IMR-90 (cell line): ENCODE data around the gene RENBP. TPM values are rescaled to one million over a fixed set of nuclear protein-coding genes. Genes with fewer than 3 reads are reported as not detected.

Experiments
- ATAC-seq: fragments of 200-7000 bp; cut with Tn5 transposase; 2 replicates; pipeline ENCODE4 v1.9.1; 2020; ENCODE audit warnings: low read depth, mild to moderate bottlenecking, moderate library complexity
- BruUV-seq: library from RNA; stranded (reverse); fragments of 400-500 nt; replicated peaks from 2 replicates; lab custom pipeline; 2021; lab: Mats Ljungman, UMichigan
- CTCF ChIA-PET: fragments of 300-600 bp; formaldehyde crosslinking; extraction: SDS; loops from one replicate; lab custom pipeline; 2021; ENCODE audit warnings: antibody characterized with exemption; lab: Yijun Ruan, JAX
- POLR2A ChIA-PET: fragments of 300-600 bp; sonication (Branson Sonifier 250); formaldehyde crosslinking; loops from one replicate; lab custom pipeline; 2022; ENCODE audit warnings: antibody characterized with exemption; ENCODE audit not compliant: unreplicated experiment; lab: Charles Lee
- DNase-seq: peaks from one replicate; pipeline ENCODE4 v3.0.0; 2013
- H2AFZ ChIP-seq: replicated peaks from 2 replicates; pipeline ENCODE3; 2013; ENCODE audit warnings: low read length, mild to moderate bottlenecking; ENCODE audit not compliant: poor library complexity
- H2AK5ac ChIP-seq: 2 replicates; pipeline ENCODE4 v1.6.1; 2013; ENCODE audit warnings: low read depth, low read length, inconsistent platforms
- H2AK9ac ChIP-seq: replicated peaks from 2 replicates; pipeline ENCODE3; 2013; ENCODE audit warnings: mild to moderate bottlenecking, low read depth, low read length, moderate library complexity; ENCODE audit not compliant: poor library complexity
- H2BK120ac ChIP-seq: 2 replicates; pipeline ENCODE4 v1.6.1; 2013; ENCODE audit warnings: low read depth, low read length, inconsistent platforms
- H2BK15ac ChIP-seq: 3 replicates; pipeline ENCODE4 v1.6.1; 2013; ENCODE audit warnings: low read depth, low read length, inconsistent platforms
- H2BK20ac ChIP-seq: 2 replicates; pipeline ENCODE4 v1.6.1; 2013; ENCODE audit warnings: low read depth, mild to moderate bottlenecking, inconsistent platforms, low read length, moderate library complexity
- H2BK5ac ChIP-seq: 2 replicates; pipeline ENCODE4 v1.6.1; 2013; ENCODE audit warnings: mild to moderate bottlenecking, low read depth, low read length, inconsistent platforms; ENCODE audit not compliant: poor library complexity, severe bottlenecking
- H3K14ac ChIP-seq: replicated peaks from 2 replicates; pipeline ENCODE4 v1.6.1; 2013; ENCODE audit warnings: low read depth, low read length, inconsistent platforms
- H3K18ac ChIP-seq: 2 replicates; pipeline ENCODE4 v1.6.1; 2013; ENCODE audit warnings: low read depth, low read length, control low read depth
- H3K23ac ChIP-seq: 2 replicates; pipeline ENCODE4 v1.6.1; 2013; ENCODE audit warnings: low read depth, low read length, inconsistent platforms
- H3K27ac ChIP-seq: 2 replicates; pipeline ENCODE4 v1.5.1; 2013; ENCODE audit warnings: mild to moderate bottlenecking, control low read depth, low read length; ENCODE audit not compliant: insufficient read depth
- H3K27me3 ChIP-seq: 2 replicates; pipeline ENCODE4 v1.6.1; 2013; ENCODE audit warnings: low read length; ENCODE audit not compliant: control insufficient read depth, insufficient read depth
- H3K36me3 ChIP-seq: 2 replicates; pipeline ENCODE4 v1.6.1; 2013; ENCODE audit warnings: low read length, mixed read lengths; ENCODE audit not compliant: control insufficient read depth, insufficient read depth
- H3K4ac ChIP-seq: 2 replicates; pipeline ENCODE4 v1.6.1; 2013; ENCODE audit warnings: low read depth, low read length, inconsistent platforms
- H3K4me1 ChIP-seq: 2 replicates; pipeline ENCODE4 v1.6.1; 2013; ENCODE audit warnings: low read length, mixed read lengths; ENCODE audit not compliant: control insufficient read depth, insufficient read depth
- H3K4me2 ChIP-seq: 2 replicates; pipeline ENCODE4 v1.6.1; 2013; ENCODE audit warnings: low read depth, mild to moderate bottlenecking, control low read depth, low read length, moderate library complexity
- H3K4me3 ChIP-seq: 2 replicates; pipeline ENCODE4 v1.5.1; 2013; ENCODE audit warnings: low read depth, mild to moderate bottlenecking, control low read depth, low read length, moderate library complexity; ENCODE audit not compliant: insufficient read depth
- H3K56ac ChIP-seq: 2 replicates; pipeline ENCODE4 v1.6.1; 2013; ENCODE audit warnings: low read length, inconsistent platforms; ENCODE audit not compliant: insufficient read depth; ENCODE audit errors: extremely low read depth
- H3K79me1 ChIP-seq, 2 experiments: 2 replicates each; pipeline ENCODE4 v1.6.1; 2013; ENCODE audit warnings: low read length in 2 of 2, inconsistent platforms in 1 of 2, low read depth in 1 of 2
- H3K9ac ChIP-seq: 2 replicates; pipeline ENCODE4 v1.6.1; 2013; ENCODE audit warnings: low read depth, low read length, control low read depth
- H3K9me1 ChIP-seq: 2 replicates; pipeline ENCODE4 v1.6.1; 2013; ENCODE audit warnings: low read length, inconsistent platforms; ENCODE audit not compliant: insufficient read depth
- H3K9me3 ChIP-seq: 2 replicates; pipeline ENCODE4 v1.6.1; 2013; ENCODE audit warnings: low read length; ENCODE audit not compliant: control insufficient read depth, insufficient read depth
- H4K20me1 ChIP-seq: 2 replicates; pipeline ENCODE4 v1.6.1; 2013; ENCODE audit warnings: low read length, inconsistent platforms; ENCODE audit not compliant: insufficient read depth
- H4K5ac ChIP-seq: 2 replicates; pipeline ENCODE4 v1.6.1; 2013; ENCODE audit warnings: mild to moderate bottlenecking, low read depth, low read length, control low read depth
- H4K8ac ChIP-seq, 2 experiments: 2 replicates each; pipeline ENCODE4 v1.6.1; 2013; ENCODE audit warnings: low read depth in 2 of 2, low read length in 2 of 2, control low read depth in 1 of 2, inconsistent platforms in 1 of 2
- H4K91ac ChIP-seq: 2 replicates; pipeline ENCODE4 v1.6.1; 2013; ENCODE audit warnings: low read depth, low read length, inconsistent platforms; ENCODE audit not compliant: insufficient read depth
- BHLHE40 ChIP-seq: fragments of 150-350 bp; IDR thresholded peaks from 2 replicates; pipeline ENCODE4 v1.6.1; 2016; ENCODE audit warnings: mild to moderate bottlenecking, low read depth, low read length
- CEBPB ChIP-seq: IDR thresholded peaks from 2 replicates; pipeline ENCODE4 v1.6.1; 2012; ENCODE audit warnings: low read depth, low read length, improper control_type of control experiment
- CHD1 ChIP-seq: IDR thresholded peaks from 2 replicates; pipeline ENCODE4 v1.6.1; 2012; ENCODE audit warnings: low read depth, low read length, improper control_type of control experiment
- MAFK ChIP-seq: IDR thresholded peaks from 2 replicates; pipeline ENCODE4 v1.6.1; 2012; ENCODE audit warnings: low read depth, low read length, improper control_type of control experiment
- NFE2L2 ChIP-seq: fragments of 150-350 bp; IDR thresholded peaks from 2 replicates; pipeline ENCODE4 v1.6.1; 2016; ENCODE audit warnings: low read depth, mild to moderate bottlenecking, low read length
- RCOR1 ChIP-seq: IDR thresholded peaks from 2 replicates; pipeline ENCODE4 v1.6.1; 2012; ENCODE audit warnings: mild to moderate bottlenecking, low read length, improper control_type of control experiment; ENCODE audit not compliant: insufficient replicate concordance
- WGBS, 2 experiments: methylation state at CpG; one replicate each; pipeline versions ENCODE4 v1.1.5 to v1.1.7; 2013; ENCODE audit warnings: missing lambda C conversion rate in 2 of 2; ENCODE audit not compliant: insufficient read length in 1 of 2; ENCODE audit errors: extremely low coverage in 2 of 2; 5-methylcytosine and 5-hydroxymethylcytosine counted together
- dilution Hi-C: fragments of 300-500 bp; cut with HindIII; formaldehyde crosslinking; loops from one replicate; pipeline ENCODE4 v1.14.3; 2018; ENCODE audit warnings: low sequenced_read_pairs; ENCODE audit not compliant: unreplicated experiment
- in situ Hi-C: fragments of 300-500 bp; cut with MboI; formaldehyde crosslinking; loops from 3 replicates; pipeline ENCODE4 v1.14.3; 2019; ENCODE audit warnings: low sequenced_read_pairs, inconsistent platforms, mixed read lengths
- intact Hi-C: fragments of 100-400 bp; cut with micrococcal nuclease; formaldehyde crosslinking; loops from 2 replicates; pipeline ENCODE4 v1.10.0; 2022
- polyA plus RNA-seq, 3 experiments: library from polyadenylated mRNA; depleted of rRNA; stranded (reverse); fragments of >200 nt; gene quantifications; 2 replicates each; pipeline ENCODE4 v1.2.3, GENCODE V29; 2012; ENCODE audit warnings: low replicate concordance in 1 of 3
- total RNA-seq: library from RNA; depleted of rRNA; stranded (reverse); fragments of >200 nt; gene quantifications from 2 replicates; pipeline ENCODE4 v1.2.3, GENCODE V29; 2012
- TF ChIP-seq, protein P1 (sequence below): conservative IDR thresholded peaks from 2 replicates; pipeline ENCODE4 v1.5.1; 2012; ENCODE audit warnings: mild to moderate bottlenecking, low read depth, low read length, improper control_type of control experiment
- TF ChIP-seq, protein P2 (sequence below): fragments of 150-350 bp; IDR thresholded peaks from 2 replicates; pipeline ENCODE4 v1.6.1; 2016; ENCODE audit warnings: low read depth, mild to moderate bottlenecking, low read length, moderate library complexity, borderline replicate concordance
- TF ChIP-seq, protein P3 (sequence below): fragments of 150-350 bp; IDR thresholded peaks from 2 replicates; pipeline ENCODE4 v1.6.1; 2017; ENCODE audit warnings: mild to moderate bottlenecking, antibody characterized with exemption, low read length, low read depth

RENBP gene
- total and polyA plus RNA-seq, 2 of the 4 experiments (the other 2 are of a cell fraction): 0.15 to 0.18 TPM

DNA sequence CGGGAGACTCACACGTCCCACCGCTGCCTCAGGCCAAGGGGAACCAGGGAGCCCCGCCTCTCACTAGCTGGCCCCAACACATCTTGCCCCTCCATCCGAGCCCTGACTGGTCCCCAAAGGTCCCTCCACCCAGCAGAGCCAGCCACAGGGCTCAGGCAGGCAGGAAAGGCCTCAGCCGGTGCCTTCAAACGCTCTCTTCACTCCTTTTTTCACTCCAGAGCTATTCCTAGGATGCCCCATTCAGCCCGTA is 16.8 kb downstream of the RENBP start:
- WGBS, 2 experiments: 42% methylated on average over 2 of the region's 8 CpGs; no CpG with 5 or more reads in 1 of the 2 experiments
- peak overlapping the region; percentile 79 for H3K23ac ChIP-seq
- H3K79me1 ChIP-seq: peaks cover 0 to 7% of the 10 kb centered on the region in 2 experiments; a peak in 2 of 4 replicates
- H2BK15ac ChIP-seq: no peak overlapping the region; the same call in 2 of the 3 replicates
- ChIA-PET POLR2A (no interaction called here), CTCF (no interaction called here)
- H4K5ac ChIP-seq: peak overlapping the region; percentile 82
- H3K9me3 ChIP-seq: no peaks in the 10 kb centered on the region
- H2BK20ac ChIP-seq: no peak overlapping the region
- peaks cover 8% of the 10 kb centered on the region for H4K20me1 ChIP-seq
- H2AK9ac ChIP-seq: peak overlapping the region; percentile 97
- dilution Hi-C loops: no loop called here
- H3K4me1 ChIP-seq: peaks cover 2% of the 10 kb centered on the region
- no peak; the same call in 1 of the 2 replicates for ATAC-seq
- peak overlapping the region; percentile 90 for H2AFZ ChIP-seq
- H4K8ac ChIP-seq: peak overlapping the region; percentile 67 to 97
- no peaks in the 10 kb centered on the region; the same call in 1 of the 2 replicates for H3K27me3 ChIP-seq
- peak overlapping the region; percentile 94 for H3K9ac ChIP-seq
- DNase-seq: no peak
- H3K56ac ChIP-seq: peak overlapping the region; percentile 63
- H3K4me2 ChIP-seq: peak overlapping the region; percentile 88
- H2BK5ac ChIP-seq: peak overlapping the region; percentile 90
- H3K9me1 ChIP-seq: no peaks in the 10 kb centered on the region; the same call in 1 of the 2 replicates
- H3K4me3 ChIP-seq: peak overlapping the region; percentile 82
- TF ChIP-seq NFE2L2 (no peak), CHD1 (no peak), MAFK (no peak), CEBPB (no peak), RCOR1 (no peak), BHLHE40 (no peak)
- TF ChIP-seq, protein P1, sequence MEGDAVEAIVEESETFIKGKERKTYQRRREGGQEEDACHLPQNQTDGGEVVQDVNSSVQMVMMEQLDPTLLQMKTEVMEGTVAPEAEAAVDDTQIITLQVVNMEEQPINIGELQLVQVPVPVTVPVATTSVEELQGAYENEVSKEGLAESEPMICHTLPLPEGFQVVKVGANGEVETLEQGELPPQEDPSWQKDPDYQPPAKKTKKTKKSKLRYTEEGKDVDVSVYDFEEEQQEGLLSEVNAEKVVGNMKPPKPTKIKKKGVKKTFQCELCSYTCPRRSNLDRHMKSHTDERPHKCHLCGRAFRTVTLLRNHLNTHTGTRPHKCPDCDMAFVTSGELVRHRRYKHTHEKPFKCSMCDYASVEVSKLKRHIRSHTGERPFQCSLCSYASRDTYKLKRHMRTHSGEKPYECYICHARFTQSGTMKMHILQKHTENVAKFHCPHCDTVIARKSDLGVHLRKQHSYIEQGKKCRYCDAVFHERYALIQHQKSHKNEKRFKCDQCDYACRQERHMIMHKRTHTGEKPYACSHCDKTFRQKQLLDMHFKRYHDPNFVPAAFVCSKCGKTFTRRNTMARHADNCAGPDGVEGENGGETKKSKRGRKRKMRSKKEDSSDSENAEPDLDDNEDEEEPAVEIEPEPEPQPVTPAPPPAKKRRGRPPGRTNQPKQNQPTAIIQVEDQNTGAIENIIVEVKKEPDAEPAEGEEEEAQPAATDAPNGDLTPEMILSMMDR: no peak
- TF ChIP-seq, protein P2, sequence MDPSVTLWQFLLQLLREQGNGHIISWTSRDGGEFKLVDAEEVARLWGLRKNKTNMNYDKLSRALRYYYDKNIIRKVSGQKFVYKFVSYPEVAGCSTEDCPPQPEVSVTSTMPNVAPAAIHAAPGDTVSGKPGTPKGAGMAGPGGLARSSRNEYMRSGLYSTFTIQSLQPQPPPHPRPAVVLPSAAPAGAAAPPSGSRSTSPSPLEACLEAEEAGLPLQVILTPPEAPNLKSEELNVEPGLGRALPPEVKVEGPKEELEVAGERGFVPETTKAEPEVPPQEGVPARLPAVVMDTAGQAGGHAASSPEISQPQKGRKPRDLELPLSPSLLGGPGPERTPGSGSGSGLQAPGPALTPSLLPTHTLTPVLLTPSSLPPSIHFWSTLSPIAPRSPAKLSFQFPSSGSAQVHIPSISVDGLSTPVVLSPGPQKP: no peak
- TF ChIP-seq, protein P3, sequence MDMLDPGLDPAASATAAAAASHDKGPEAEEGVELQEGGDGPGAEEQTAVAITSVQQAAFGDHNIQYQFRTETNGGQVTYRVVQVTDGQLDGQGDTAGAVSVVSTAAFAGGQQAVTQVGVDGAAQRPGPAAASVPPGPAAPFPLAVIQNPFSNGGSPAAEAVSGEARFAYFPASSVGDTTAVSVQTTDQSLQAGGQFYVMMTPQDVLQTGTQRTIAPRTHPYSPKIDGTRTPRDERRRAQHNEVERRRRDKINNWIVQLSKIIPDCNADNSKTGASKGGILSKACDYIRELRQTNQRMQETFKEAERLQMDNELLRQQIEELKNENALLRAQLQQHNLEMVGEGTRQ: no peak
- peak overlapping the region; percentile 97 for H3K27ac ChIP-seq
- in situ Hi-C loops: no loop called here
- peak overlapping the region; percentile 74 for H3K14ac ChIP-seq
- H3K18ac ChIP-seq: peak overlapping the region; percentile 16
- no TSS peak for BruUV-seq
- peak overlapping the region; percentile 7; the same call in 1 of the 2 replicates for H2BK120ac ChIP-seq
- intact Hi-C loops: loop anchor here (5.0 kb wide), 1 partner anchor 135 kb away; the partner anchor contains the start of genes IDH3G and SSR4
- peak overlapping the region; percentile 95 for H3K4ac ChIP-seq
- peak overlapping the region; percentile 94 for H2AK5ac ChIP-seq
- peaks cover 23% of the 10 kb centered on the region for H3K36me3 ChIP-seq
- peak overlapping the region; percentile 73 for H4K91ac ChIP-seq
